Effector memory CD4-positive, alpha-beta T cell (primary cell): Measurements from ENCODE around the gene PDCD10.

ENCODE experiments used
- DNase-seq, 3 donors: peaks; one replicate each; pipeline ENCODE4 v3.0.0-alpha.2; 2020
- H3K27ac ChIP-seq: 2 replicates; pipeline ENCODE4 v1.7.0; 2013; ENCODE audit warnings: mild to moderate bottlenecking, low read length, moderate library complexity; ENCODE audit not compliant: insufficient read depth, poor library complexity, severe bottlenecking
- H3K27me3 ChIP-seq: replicated peaks from 2 replicates; pipeline ENCODE4 v1.7.0; 2013; ENCODE audit warnings: mild to moderate bottlenecking, low read length; ENCODE audit not compliant: insufficient read depth, control insufficient read depth, poor library complexity, severe bottlenecking
- H3K36me3 ChIP-seq: 2 replicates; pipeline ENCODE4 v1.7.0; 2013; ENCODE audit warnings: mild to moderate bottlenecking, low read length, moderate library complexity; ENCODE audit not compliant: control insufficient read depth, insufficient read depth
- H3K4me1 ChIP-seq: 2 replicates; pipeline ENCODE4 v1.7.0; 2013; ENCODE audit warnings: low read length, mild to moderate bottlenecking; ENCODE audit not compliant: control insufficient read depth, insufficient read depth, poor library complexity, severe bottlenecking
- H3K4me3 ChIP-seq: 2 replicates; pipeline ENCODE4 v1.7.0; 2013; ENCODE audit warnings: low read length, low read depth, mild to moderate bottlenecking; ENCODE audit not compliant: insufficient read depth, poor library complexity, severe bottlenecking
- H3K9me3 ChIP-seq: 2 replicates; pipeline ENCODE4 v1.7.0; 2013; ENCODE audit warnings: mild to moderate bottlenecking, low read length, moderate library complexity; ENCODE audit not compliant: control insufficient read depth

PDCD10 gene

GRCh38 chr3:167750272-167750971 lies 15.7 kb upstream of the PDCD10 start:
- H3K4me1 ChIP-seq: no peaks in the 10 kb centered on the region
- H3K27ac ChIP-seq: no peak overlapping the region
- no peaks in the 10 kb centered on the region for H3K9me3 ChIP-seq
- H3K4me3 ChIP-seq: no peak overlapping the region
- no peak for DNase-seq
- no peaks in the 10 kb centered on the region for H3K27me3 ChIP-seq
- H3K36me3 ChIP-seq: no peaks in the 10 kb centered on the region

- no peak for DNase-seq
- H3K4me3 ChIP-seq: no peak overlapping the region
- no peaks in the 10 kb centered on the region for H3K36me3 ChIP-seq
- H3K9me3 ChIP-seq: no peaks in the 10 kb centered on the region
- no peaks in the 10 kb centered on the region for H3K27me3 ChIP-seq
- H3K4me1 ChIP-seq: no peaks in the 10 kb centered on the region
- H3K27ac ChIP-seq: no peak overlapping the region
Observed at GRCh38 chr3:167749728-167750127, 15.0 kb upstream of the PDCD10 start.

- Histone ChIP-seq H3K27ac (no peak overlapping the region), H3K36me3 (no peaks in the 10 kb centered on the region), H3K27me3 (no peaks in the 10 kb centered on the region), H3K4me3 (no peak overlapping the region), H3K9me3 (no peaks in the 10 kb centered on the region), H3K4me1 (no peaks in the 10 kb centered on the region)
- DNase-seq: no peak
Observed at GRCh38 chr3:167749209-167749608, 14.5 kb upstream of the PDCD10 start.

GRCh38 chr3:167743799-167744198 lies 9.1 kb upstream of the PDCD10 start:
- H3K4me1 ChIP-seq: no peaks in the 10 kb centered on the region
- H3K36me3 ChIP-seq: no peaks in the 10 kb centered on the region
- no peaks in the 10 kb centered on the region for H3K9me3 ChIP-seq
- no peak overlapping the region for H3K4me3 ChIP-seq
- no peak overlapping the region for H3K27ac ChIP-seq
- no peaks in the 10 kb centered on the region for H3K27me3 ChIP-seq
- no peak for DNase-seq

- no peaks in the 10 kb centered on the region for H3K27me3 ChIP-seq
- no peak for DNase-seq
Observed at GRCh38 chr3:167742338-167742737, 7.6 kb upstream of the PDCD10 start.

GRCh38 chr3:167740961-167741587 lies 6.4 kb upstream of the PDCD10 start:
- no peaks in the 10 kb centered on the region for H3K36me3 ChIP-seq
- peaks cover 4% of the 10 kb centered on the region for H3K4me1 ChIP-seq
- H3K27me3 ChIP-seq: no peaks in the 10 kb centered on the region
- no peak for DNase-seq
- H3K9me3 ChIP-seq: no peaks in the 10 kb centered on the region
- no peak overlapping the region for H3K27ac ChIP-seq
- H3K4me3 ChIP-seq: no peak overlapping the region

More at GRCh38 chr3:167742338-167742737, 7.6 kb upstream of the PDCD10 start:
- no peak overlapping the region for H3K27ac ChIP-seq
- H3K4me3 ChIP-seq: no peak overlapping the region
- H3K36me3 ChIP-seq: no peaks in the 10 kb centered on the region
- no peaks in the 10 kb centered on the region for H3K4me1 ChIP-seq
- H3K9me3 ChIP-seq: no peaks in the 10 kb centered on the region

GRCh38 chr3:167739190-167739810 lies 4.6 kb upstream of the PDCD10 start:
- Histone ChIP-seq H3K4me1 (peaks cover 5% of the 10 kb centered on the region), H3K27me3 (no peaks in the 10 kb centered on the region), H3K4me3 (no peak overlapping the region), H3K9me3 (no peaks in the 10 kb centered on the region), H3K27ac (no peak overlapping the region), H3K36me3 (no peaks in the 10 kb centered on the region)
- no peak for DNase-seq

- Histone ChIP-seq H3K27me3 (no peaks in the 10 kb centered on the region), H3K4me1 (peaks cover 5% of the 10 kb centered on the region), H3K9me3 (no peaks in the 10 kb centered on the region), H3K27ac (no peak overlapping the region), H3K36me3 (no peaks in the 10 kb centered on the region), H3K4me3 (no peak overlapping the region)
- DNase-seq: no peak
Observed at GRCh38 chr3:167738037-167738436, 3.3 kb upstream of the PDCD10 start.

GRCh38 chr3:167736997-167737396 lies 2.3 kb upstream of the PDCD10 start:
- Histone ChIP-seq H3K4me3 (no peak overlapping the region), H3K27me3 (no peaks in the 10 kb centered on the region), H3K4me1 (peaks cover 5% of the 10 kb centered on the region), H3K36me3 (no peaks in the 10 kb centered on the region), H3K27ac (no peak overlapping the region), H3K9me3 (no peaks in the 10 kb centered on the region)
- DNase-seq: no peak

- no peaks in the 10 kb centered on the region for H3K27me3 ChIP-seq
- no peak for DNase-seq
- peaks cover 5% of the 10 kb centered on the region for H3K4me1 ChIP-seq
- H3K4me3 ChIP-seq: peak overlapping the region; percentile 96
- no peaks in the 10 kb centered on the region for H3K9me3 ChIP-seq
- no peaks in the 10 kb centered on the region for H3K36me3 ChIP-seq
- peak overlapping the region; percentile 79 for H3K27ac ChIP-seq
Observed at GRCh38 chr3:167736264-167736787, 1.6 kb upstream of the PDCD10 start.
